GM12873 (cell line): ENCODE results near the gene EFCAB12.

Experiments
- TF ChIP-seq, protein P1 (sequence below): IDR thresholded peaks from 2 replicates; pipeline ENCODE4 v1.5.1; 2012; ENCODE audit warnings: low read depth, mild to moderate bottlenecking, moderate library complexity, low read length, control low read depth; ENCODE audit not compliant: insufficient read depth; ENCODE audit errors: missing control alignments

EFCAB12 gene

DNA sequence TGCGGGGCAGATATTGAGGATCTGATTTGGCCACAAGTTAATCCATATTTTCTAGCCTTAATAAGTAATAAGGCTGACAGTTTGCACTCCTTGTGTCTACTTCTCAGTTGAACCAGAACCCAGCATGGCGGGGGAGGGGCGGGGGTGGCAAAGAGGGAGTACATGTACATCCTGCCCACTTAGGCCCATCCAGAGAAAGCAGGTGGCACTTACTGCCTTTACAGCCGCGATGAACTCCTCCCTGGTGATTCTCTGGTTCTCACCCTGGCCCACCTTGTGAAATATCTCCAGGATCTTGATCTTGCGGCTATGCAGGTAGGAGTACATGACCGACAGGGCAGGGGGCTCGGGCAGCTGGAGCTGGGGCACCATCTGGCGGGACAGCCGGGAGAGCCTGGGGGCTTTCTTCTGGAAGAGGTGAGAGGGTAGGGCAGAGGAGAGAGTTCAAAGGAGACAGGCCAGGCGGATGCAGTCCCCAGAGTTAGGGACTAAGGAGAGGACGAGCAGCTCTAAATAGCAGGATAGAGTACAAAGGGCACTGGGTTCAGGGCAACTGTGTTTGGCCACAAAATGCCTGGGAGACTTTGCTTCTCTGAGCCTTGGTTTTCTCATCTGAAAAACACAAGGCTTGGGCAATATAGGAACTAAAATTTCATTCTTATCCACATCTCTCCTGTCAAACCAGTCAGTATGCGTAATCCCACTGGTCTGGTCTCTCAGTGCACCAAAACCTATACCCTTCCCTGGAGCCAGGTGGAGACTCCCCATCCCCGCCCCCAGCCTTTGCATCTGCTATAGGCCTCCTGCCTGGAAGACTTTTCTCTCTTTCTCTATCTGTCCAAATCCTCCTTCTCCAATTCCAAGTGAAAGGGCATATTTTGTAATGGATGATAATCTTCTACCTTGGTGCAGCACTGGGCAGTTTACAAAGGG is 10.1 kb downstream of the EFCAB12 start:
- TF ChIP-seq, protein P1, sequence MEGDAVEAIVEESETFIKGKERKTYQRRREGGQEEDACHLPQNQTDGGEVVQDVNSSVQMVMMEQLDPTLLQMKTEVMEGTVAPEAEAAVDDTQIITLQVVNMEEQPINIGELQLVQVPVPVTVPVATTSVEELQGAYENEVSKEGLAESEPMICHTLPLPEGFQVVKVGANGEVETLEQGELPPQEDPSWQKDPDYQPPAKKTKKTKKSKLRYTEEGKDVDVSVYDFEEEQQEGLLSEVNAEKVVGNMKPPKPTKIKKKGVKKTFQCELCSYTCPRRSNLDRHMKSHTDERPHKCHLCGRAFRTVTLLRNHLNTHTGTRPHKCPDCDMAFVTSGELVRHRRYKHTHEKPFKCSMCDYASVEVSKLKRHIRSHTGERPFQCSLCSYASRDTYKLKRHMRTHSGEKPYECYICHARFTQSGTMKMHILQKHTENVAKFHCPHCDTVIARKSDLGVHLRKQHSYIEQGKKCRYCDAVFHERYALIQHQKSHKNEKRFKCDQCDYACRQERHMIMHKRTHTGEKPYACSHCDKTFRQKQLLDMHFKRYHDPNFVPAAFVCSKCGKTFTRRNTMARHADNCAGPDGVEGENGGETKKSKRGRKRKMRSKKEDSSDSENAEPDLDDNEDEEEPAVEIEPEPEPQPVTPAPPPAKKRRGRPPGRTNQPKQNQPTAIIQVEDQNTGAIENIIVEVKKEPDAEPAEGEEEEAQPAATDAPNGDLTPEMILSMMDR, result no peak

DNA sequence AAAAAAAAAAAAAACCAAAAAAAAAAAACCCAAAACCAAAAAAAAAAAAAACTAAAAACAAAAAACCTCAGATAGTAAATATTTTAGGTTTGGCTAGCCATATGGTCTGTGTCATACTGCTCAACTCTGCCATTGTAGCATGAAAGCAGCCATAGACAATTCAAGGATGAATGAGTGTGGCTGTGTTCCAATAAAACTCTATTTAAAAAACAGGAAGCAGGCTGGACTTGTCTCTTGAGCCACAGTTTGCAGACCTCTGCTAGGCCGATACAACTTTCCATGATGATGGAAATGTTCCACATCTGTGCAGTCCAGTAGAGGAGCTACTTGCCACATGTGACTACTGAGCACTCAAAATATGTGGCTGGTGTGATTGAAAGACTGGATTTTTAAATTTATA is 11.1 kb downstream of the EFCAB12 start:
- TF ChIP-seq, protein P1, result no peak

DNA sequence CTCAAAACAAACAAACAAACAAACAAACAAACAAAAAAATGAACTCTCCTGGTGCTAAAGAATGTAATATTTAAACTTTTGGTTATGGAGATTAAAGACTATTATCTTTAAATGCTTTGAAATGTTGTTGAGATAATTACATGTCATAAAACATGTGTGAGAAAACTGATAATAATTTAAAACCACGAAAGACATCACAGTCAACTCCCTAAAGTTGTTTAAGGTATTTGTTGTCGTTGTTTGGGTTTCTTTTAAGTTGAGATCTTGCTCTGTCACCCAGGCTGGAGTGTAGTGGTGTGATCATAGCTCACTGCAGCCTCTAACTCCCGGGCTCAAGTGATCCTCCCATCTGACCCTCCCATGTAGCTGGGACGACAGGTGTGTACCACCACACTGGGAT is 12.0 kb downstream of the EFCAB12 start:
- TF ChIP-seq, protein P1, result no peak

- TF ChIP-seq, protein P1, result no peak
Measured at GRCh38 chr3:129415830-129416229, 12.6 kb downstream of the EFCAB12 start.

DNA sequence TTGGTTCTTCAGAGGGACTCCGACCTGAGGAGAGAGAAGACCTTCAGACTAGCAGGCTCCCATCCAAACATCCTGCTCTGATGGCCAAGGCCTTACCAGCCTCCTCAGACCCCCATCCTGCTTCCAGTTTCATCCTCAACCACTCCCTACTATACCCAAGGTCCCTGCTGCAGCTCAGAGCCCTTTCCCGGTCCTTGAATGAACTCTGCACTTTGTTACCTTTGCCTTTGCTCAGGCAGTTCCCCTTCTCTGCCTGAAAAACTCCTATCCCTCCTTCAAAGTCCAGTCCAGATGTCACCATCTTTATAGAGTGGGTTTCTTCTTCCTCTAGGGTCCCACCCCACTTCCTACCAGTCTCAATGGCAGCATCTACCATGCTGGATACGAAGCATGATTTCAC is 13.1 kb downstream of the EFCAB12 start:
- TF ChIP-seq, protein P1, result no peak

DNA sequence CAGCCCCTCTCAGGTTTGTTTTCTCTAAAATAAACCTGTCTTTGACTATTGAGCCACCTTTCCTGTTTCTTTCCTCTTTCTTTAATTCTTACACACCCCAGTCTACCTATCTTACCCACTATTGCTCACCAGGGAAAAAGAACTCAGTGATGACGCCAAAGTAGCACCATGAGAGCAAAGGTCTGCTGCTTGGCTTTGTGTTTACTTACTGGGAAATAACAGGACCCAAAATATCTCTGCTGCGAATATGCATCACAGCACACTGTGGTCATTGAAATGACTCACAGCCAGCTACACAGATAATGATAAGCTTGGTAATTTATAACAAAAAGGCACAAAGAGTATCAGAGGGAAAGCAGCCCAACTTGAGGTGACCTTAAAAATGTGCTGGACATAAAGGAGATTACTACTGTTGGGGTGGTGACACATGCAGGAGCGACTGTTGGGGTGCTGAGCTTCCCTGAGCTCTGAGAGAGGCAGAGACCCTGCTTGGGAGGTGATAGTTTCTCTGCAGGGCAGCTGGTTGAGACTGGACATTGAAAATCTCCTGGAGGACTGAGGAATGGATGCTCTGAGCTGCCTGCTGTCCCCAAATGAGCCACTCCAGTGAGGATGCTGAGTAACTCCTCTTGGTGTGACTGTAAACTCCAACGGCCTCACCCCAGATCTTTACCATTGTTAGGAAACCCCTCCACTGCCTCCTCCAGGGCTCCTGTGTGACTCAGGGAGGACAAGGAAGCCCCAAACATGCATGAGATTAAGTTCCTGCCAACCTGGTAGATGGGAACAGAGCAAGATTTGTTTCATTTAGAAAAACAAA is 14.5 kb downstream of the EFCAB12 start:
- TF ChIP-seq, protein P1, result no peak

GRCh38 chr3:129412542-129413198 is 15.8 kb downstream of the EFCAB12 start:
- TF ChIP-seq, protein P1, result no peak
